Measurements from ENCODE around the gene SLC16A9. TPM values are rescaled to one million over a fixed set of nuclear protein-coding genes. Genes with fewer than 3 reads are reported as not detected.

The SLC16A9 gene
- total RNA-seq, 1 experiment from 2014 or later: 0.13 TPM

DNA sequence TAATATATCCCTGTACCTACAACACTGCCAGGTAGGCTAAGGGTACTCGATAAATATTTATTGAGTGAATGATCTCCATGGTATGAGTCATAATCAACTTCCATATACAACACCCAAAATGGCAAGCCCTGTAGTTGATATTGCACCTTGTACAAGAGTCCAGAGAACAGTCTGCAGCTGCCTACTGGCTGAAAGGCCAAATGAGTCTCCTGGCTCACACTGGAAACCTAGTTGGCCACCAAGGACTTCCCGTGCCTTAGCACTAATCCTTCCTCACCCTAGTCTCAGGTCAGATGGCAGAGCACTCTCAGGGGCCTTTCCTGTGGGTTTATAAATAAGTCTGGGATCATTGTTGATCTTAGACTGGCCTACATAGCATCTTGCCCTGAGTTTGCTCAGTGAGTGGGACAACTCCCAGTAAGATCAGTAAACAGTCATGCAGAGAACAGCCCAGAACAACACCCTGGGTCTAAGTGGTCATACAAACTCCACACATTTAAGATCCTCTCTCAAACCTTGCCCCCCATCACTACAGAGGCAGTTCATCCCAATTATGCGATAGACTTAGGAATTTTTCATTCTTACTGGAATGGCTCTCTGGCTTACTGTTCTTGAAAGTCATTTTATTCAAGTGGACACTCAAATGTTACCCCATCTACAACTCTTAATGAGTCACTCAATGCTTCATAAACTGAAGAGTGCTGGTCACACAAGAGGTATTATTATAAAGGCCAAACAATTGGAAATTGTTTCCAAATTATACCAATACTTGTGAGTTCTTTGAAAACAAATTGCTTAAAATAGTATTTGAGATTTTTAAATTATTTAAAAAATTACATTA is 14.7 kb upstream of the SLC16A9 start:
- POLR2A ChIA-PET: no interaction called here
- CTCF ChIA-PET: no interaction called here
- Histone ChIP-seq H3K9me3 (ENCODE audit: control insufficient read depth, insufficient read depth, low read depth, low read length) (no peaks in the 10 kb centered on the region), H3K36me3 (ENCODE audit: control insufficient read depth, insufficient read depth, low read length) (no peaks in the 10 kb centered on the region), H3K4me3 (ENCODE audit: low read depth in 2 of 2, low read length in 2 of 2) (no peak overlapping the region), H3K4me1 (ENCODE audit: control insufficient read depth, insufficient read depth, low read length) (no peaks in the 10 kb centered on the region), H3K27ac (ENCODE audit: low read length) (no peak overlapping the region), H3K27me3 (ENCODE audit: control insufficient read depth, insufficient read depth, low read length) (no peaks in the 10 kb centered on the region)
- intact Hi-C loops (cut with micrococcal nuclease; ENCODE audit: unreplicated experiment) (no loop called here), in situ Hi-C loops (cut with HindIII; ENCODE audit: low pct_unique_long_range_greater_than_20kb, low sequenced_read_pairs) (no loop called here)
- DNase-seq (ENCODE audit: low read depth, low spot score) (no peak), ATAC-seq (no peak)
- no TSS peak for BruUV-seq (replicated peaks)
- TF ChIP-seq POLR2AphosphoS5 (IDR thresholded peaks at IDR 0.05; ENCODE audit: low read depth, low read length): no peak
- TF ChIP-seq, protein P1, sequence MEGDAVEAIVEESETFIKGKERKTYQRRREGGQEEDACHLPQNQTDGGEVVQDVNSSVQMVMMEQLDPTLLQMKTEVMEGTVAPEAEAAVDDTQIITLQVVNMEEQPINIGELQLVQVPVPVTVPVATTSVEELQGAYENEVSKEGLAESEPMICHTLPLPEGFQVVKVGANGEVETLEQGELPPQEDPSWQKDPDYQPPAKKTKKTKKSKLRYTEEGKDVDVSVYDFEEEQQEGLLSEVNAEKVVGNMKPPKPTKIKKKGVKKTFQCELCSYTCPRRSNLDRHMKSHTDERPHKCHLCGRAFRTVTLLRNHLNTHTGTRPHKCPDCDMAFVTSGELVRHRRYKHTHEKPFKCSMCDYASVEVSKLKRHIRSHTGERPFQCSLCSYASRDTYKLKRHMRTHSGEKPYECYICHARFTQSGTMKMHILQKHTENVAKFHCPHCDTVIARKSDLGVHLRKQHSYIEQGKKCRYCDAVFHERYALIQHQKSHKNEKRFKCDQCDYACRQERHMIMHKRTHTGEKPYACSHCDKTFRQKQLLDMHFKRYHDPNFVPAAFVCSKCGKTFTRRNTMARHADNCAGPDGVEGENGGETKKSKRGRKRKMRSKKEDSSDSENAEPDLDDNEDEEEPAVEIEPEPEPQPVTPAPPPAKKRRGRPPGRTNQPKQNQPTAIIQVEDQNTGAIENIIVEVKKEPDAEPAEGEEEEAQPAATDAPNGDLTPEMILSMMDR (IDR thresholded peaks at IDR 0.05): no peak
- no peak for TF ChIP-seq TCF7L2 (IDR thresholded peaks at IDR 0.05; ENCODE audit: low read depth, low read length)
- no peak for TF ChIP-seq SIN3A (IDR thresholded peaks at IDR 0.05; ENCODE audit: borderline replicate concordance, insufficient read depth, low read depth, low read length)
- TF ChIP-seq, protein P2, sequence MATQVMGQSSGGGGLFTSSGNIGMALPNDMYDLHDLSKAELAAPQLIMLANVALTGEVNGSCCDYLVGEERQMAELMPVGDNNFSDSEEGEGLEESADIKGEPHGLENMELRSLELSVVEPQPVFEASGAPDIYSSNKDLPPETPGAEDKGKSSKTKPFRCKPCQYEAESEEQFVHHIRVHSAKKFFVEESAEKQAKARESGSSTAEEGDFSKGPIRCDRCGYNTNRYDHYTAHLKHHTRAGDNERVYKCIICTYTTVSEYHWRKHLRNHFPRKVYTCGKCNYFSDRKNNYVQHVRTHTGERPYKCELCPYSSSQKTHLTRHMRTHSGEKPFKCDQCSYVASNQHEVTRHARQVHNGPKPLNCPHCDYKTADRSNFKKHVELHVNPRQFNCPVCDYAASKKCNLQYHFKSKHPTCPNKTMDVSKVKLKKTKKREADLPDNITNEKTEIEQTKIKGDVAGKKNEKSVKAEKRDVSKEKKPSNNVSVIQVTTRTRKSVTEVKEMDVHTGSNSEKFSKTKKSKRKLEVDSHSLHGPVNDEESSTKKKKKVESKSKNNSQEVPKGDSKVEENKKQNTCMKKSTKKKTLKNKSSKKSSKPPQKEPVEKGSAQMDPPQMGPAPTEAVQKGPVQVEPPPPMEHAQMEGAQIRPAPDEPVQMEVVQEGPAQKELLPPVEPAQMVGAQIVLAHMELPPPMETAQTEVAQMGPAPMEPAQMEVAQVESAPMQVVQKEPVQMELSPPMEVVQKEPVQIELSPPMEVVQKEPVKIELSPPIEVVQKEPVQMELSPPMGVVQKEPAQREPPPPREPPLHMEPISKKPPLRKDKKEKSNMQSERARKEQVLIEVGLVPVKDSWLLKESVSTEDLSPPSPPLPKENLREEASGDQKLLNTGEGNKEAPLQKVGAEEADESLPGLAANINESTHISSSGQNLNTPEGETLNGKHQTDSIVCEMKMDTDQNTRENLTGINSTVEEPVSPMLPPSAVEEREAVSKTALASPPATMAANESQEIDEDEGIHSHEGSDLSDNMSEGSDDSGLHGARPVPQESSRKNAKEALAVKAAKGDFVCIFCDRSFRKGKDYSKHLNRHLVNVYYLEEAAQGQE (IDR thresholded peaks at IDR 0.05; ENCODE audit: insufficient read depth in 1 of 2, low read depth in 2 of 2, low read length in 1 of 2): no peak

GRCh38 chr10:59720377-59720776 is 10.7 kb upstream of the SLC16A9 start:
- ATAC-seq: no peak
- ChIA-PET CTCF (interaction anchor here (0.6 kb wide), 1 partner anchor 186 kb away, joined by 5 read pairs; no protein-coding TSS in a partner anchor), POLR2A (no interaction called here)
- Histone ChIP-seq H3K4me3 (ENCODE audit: low read depth in 2 of 2, low read length in 2 of 2) (no peak overlapping the region), H3K4me1 (ENCODE audit: control insufficient read depth, insufficient read depth, low read length) (no peaks in the 10 kb centered on the region), H3K9me3 (ENCODE audit: control insufficient read depth, insufficient read depth, low read depth, low read length) (no peaks in the 10 kb centered on the region), H3K27ac (ENCODE audit: low read length) (no peak overlapping the region), H3K27me3 (ENCODE audit: control insufficient read depth, insufficient read depth, low read length) (no peaks in the 10 kb centered on the region), H3K36me3 (ENCODE audit: control insufficient read depth, insufficient read depth, low read length) (no peaks in the 10 kb centered on the region)
- DNase-seq (ENCODE audit: low read depth, low spot score): no peak
- in situ Hi-C loops (cut with HindIII; ENCODE audit: low pct_unique_long_range_greater_than_20kb, low sequenced_read_pairs) (no loop called here), intact Hi-C loops (cut with micrococcal nuclease; ENCODE audit: unreplicated experiment) (no loop called here)
- no TSS peak for BruUV-seq (replicated peaks)
- TF ChIP-seq SIN3A (IDR thresholded peaks at IDR 0.05; ENCODE audit: borderline replicate concordance, insufficient read depth, low read depth, low read length): no peak
- TF ChIP-seq, protein P1 (IDR thresholded peaks at IDR 0.05): no peak
- TF ChIP-seq, protein P2 (IDR thresholded peaks at IDR 0.05; ENCODE audit: insufficient read depth in 1 of 2, low read depth in 2 of 2, low read length in 1 of 2): no peak
- TF ChIP-seq POLR2AphosphoS5 (IDR thresholded peaks at IDR 0.05; ENCODE audit: low read depth, low read length): no peak
- no peak for TF ChIP-seq TCF7L2 (IDR thresholded peaks at IDR 0.05; ENCODE audit: low read depth, low read length)

All from Panc1 (cell line).